Hepatocyte (in vitro differentiated cells): ENCODE results near the gene KCNJ12.

ENCODE experiments used
- EZH2 ChIP-seq: fragments of 200-600 bp; sonication (generic); IDR thresholded peaks from 2 replicates; pipeline ENCODE4 v1.6.1; 2016; ENCODE audit warnings: antibody characterized with exemption, mild to moderate bottlenecking, borderline replicate concordance
- TF ChIP-seq, protein P1 (sequence below): fragments of 200-600 bp; sonication (generic); IDR thresholded peaks from 2 replicates; pipeline ENCODE4 v1.5.1; 2016; ENCODE audit warnings: antibody characterized with exemption, mild to moderate bottlenecking; ENCODE audit not compliant: poor library complexity

DNA sequence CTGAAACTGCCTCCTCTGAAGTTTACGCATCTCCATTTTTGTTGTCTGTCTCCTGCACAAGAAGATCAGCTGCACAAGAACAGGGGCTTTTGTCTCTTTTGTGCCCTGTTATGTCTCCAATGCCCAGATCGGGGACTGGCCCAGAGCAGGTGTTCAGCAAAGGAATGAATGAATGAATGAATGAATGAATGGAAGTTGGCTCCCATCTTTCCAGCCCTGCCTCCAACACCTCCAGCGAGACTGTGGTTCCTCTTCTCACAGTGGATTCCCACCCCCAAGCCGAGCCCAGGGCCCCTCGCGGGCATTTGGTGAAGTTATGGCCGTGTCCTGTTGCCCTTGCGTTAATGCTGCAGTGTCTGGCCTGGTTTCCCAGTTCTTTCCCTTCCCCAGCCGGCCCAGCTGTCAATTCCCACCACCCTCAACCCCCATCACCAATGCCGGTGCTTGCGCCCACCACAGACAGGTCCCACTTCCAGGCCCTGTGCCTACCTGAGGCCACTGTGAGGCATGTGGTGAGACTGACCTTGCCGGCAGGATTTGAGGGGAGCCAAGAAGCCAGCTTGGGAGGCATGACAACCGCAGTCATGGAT lies 21.3 kb upstream of the KCNJ12 start:
- TF ChIP-seq, protein P1, sequence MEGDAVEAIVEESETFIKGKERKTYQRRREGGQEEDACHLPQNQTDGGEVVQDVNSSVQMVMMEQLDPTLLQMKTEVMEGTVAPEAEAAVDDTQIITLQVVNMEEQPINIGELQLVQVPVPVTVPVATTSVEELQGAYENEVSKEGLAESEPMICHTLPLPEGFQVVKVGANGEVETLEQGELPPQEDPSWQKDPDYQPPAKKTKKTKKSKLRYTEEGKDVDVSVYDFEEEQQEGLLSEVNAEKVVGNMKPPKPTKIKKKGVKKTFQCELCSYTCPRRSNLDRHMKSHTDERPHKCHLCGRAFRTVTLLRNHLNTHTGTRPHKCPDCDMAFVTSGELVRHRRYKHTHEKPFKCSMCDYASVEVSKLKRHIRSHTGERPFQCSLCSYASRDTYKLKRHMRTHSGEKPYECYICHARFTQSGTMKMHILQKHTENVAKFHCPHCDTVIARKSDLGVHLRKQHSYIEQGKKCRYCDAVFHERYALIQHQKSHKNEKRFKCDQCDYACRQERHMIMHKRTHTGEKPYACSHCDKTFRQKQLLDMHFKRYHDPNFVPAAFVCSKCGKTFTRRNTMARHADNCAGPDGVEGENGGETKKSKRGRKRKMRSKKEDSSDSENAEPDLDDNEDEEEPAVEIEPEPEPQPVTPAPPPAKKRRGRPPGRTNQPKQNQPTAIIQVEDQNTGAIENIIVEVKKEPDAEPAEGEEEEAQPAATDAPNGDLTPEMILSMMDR: no peak
- TF ChIP-seq EZH2: no peak
